ENCODE measurements around the gene ARHGAP35.

- TF ChIP-seq POLR2A (IDR thresholded peaks at IDR 0.05): no peak
- no peak for TF ChIP-seq CTCF (IDR thresholded peaks at IDR 0.05)
These were observed 48.6 kb downstream of the ARHGAP35 start for GRCh38 chr19:46909356-46909755.
